ENCODE data around the gene WASF3. TPM values are rescaled to one million over a fixed set of nuclear protein-coding genes. Genes with fewer than 3 reads are reported as not detected.

The WASF3 gene
- total and polyA plus RNA-seq, 2 donors from 2014 or later: 3.7 to 18.5 TPM

GRCh38 chr13:26663791-26664190, 106.3 kb downstream of the WASF3 start:
- no peak for FAIRE-seq
- TF ChIP-seq CTCF (IDR thresholded peaks at IDR 0.05; ENCODE audit: borderline replicate concordance, extremely low read depth, insufficient read depth): no peak
- peak in 3 of 5 donors; percentile 52 to 90 (median 89) for DNase-seq
- Histone ChIP-seq H3K9ac (ENCODE audit: low read length in 3 of 3) (no peak overlapping the region), H3K4me3 (ENCODE audit: low read length in 3 of 3) (no peak overlapping the region), H3K4me1 (ENCODE audit: control insufficient read depth in 2 of 3, insufficient read depth in 2 of 3, low read depth in 1 of 3, low read length in 3 of 3) (peaks cover 0 to 6% (median 0%) of the 10 kb centered on the region in 3 donors), H3K9me3 (ENCODE audit: control insufficient read depth in 2 of 3, insufficient read depth in 1 of 3, low read length in 3 of 3) (no peaks in the 10 kb centered on the region), H3K36me3 (ENCODE audit: control insufficient read depth in 2 of 3, insufficient read depth in 3 of 3, low read length in 3 of 3) (no peaks in the 10 kb centered on the region), H3K27me3 (ENCODE audit: control insufficient read depth, insufficient read depth, low read length) (no peaks in the 10 kb centered on the region), H3K27ac (ENCODE audit: low read depth in 2 of 2, low read length in 2 of 2) (no peak overlapping the region)
- intact Hi-C loops (cut with DNase I): no loop called here

- Histone ChIP-seq H3K36me3 (ENCODE audit: control insufficient read depth in 2 of 3, insufficient read depth in 3 of 3, low read length in 3 of 3) (no peaks in the 10 kb centered on the region), H3K9me3 (ENCODE audit: control insufficient read depth in 2 of 3, insufficient read depth in 1 of 3, low read length in 3 of 3) (no peaks in the 10 kb centered on the region), H3K9ac (ENCODE audit: low read length in 3 of 3) (no peak overlapping the region), H3K27me3 (ENCODE audit: control insufficient read depth, insufficient read depth, low read length) (no peaks in the 10 kb centered on the region), H3K4me1 (ENCODE audit: control insufficient read depth in 2 of 3, insufficient read depth in 2 of 3, low read depth in 1 of 3, low read length in 3 of 3) (peaks cover 0 to 1% (median 0%) of the 10 kb centered on the region in 3 donors), H3K4me3 (ENCODE audit: low read length in 3 of 3) (no peak overlapping the region), H3K27ac (ENCODE audit: low read depth in 2 of 2, low read length in 2 of 2) (no peak overlapping the region)
- intact Hi-C loops (cut with DNase I): no loop called here
- no peak for TF ChIP-seq CTCF (IDR thresholded peaks at IDR 0.05; ENCODE audit: borderline replicate concordance, extremely low read depth, insufficient read depth)
- FAIRE-seq: no peak
- DNase-seq: no peak
Measured at GRCh38 chr13:26664286-26664685, 106.8 kb downstream of the WASF3 start.

GRCh38 chr13:26664876-26665275, 107.4 kb downstream of the WASF3 start:
- TF ChIP-seq CTCF (IDR thresholded peaks at IDR 0.05; ENCODE audit: borderline replicate concordance, extremely low read depth, insufficient read depth): no peak
- Histone ChIP-seq H3K4me1 (ENCODE audit: control insufficient read depth in 2 of 3, insufficient read depth in 2 of 3, low read depth in 1 of 3, low read length in 3 of 3) (no peaks in the 10 kb centered on the region), H3K36me3 (ENCODE audit: control insufficient read depth in 2 of 3, insufficient read depth in 3 of 3, low read length in 3 of 3) (no peaks in the 10 kb centered on the region), H3K4me3 (ENCODE audit: low read length in 3 of 3) (no peak overlapping the region), H3K27me3 (ENCODE audit: control insufficient read depth, insufficient read depth, low read length) (no peaks in the 10 kb centered on the region), H3K27ac (ENCODE audit: low read depth in 2 of 2, low read length in 2 of 2) (no peak overlapping the region), H3K9ac (ENCODE audit: low read length in 3 of 3) (no peak overlapping the region), H3K9me3 (ENCODE audit: control insufficient read depth in 2 of 3, insufficient read depth in 1 of 3, low read length in 3 of 3) (no peaks in the 10 kb centered on the region)
- FAIRE-seq (no peak), DNase-seq (peak in 2 of 5 donors; percentile 33 to 43)
- intact Hi-C loops (cut with DNase I): no loop called here
